ENCODE measurements around the gene HEYL. TPM values are rescaled to one million over a fixed set of nuclear protein-coding genes. Genes with fewer than 3 reads are reported as not detected.
A peak's percentile ranks its signal among the peaks of the same experiment; 100 is the strongest.
"Not testable (repeated sequence)": the region's sequence is repeated elsewhere in the genome, so short reads cannot be mapped to it uniquely, and the experiment has no call there.

The HEYL gene
- total and polyA plus RNA-seq, 11 donors, result 7.0 to 35.2 (median 18.8) TPM

GRCh38 chr1:39613250-39613649 is 26.2 kb downstream of the HEYL start:
- peaks cover 0 to 12% (median 0%) of the 10 kb centered on the region in 9 donors for H3K36me3 ChIP-seq
- TF ChIP-seq CTCF (IDR thresholded peaks at IDR 0.05) (no peak), POLR2A (IDR thresholded peaks at IDR 0.05) (no peak)
- 53 to 78% (median 71%) methylated on average over 6 of the region's 6 CpGs for WGBS, 4 donors
- no peak overlapping the region for H3K27ac ChIP-seq
- H3K4me1 ChIP-seq, result peaks cover 0 to 12% (median 7%) of the 10 kb centered on the region in 12 donors
- no peak for DNase-seq
- H3K27me3 ChIP-seq, result peaks cover 0 to 10% (median 0%) of the 10 kb centered on the region in 9 donors
- no peak overlapping the region for H3K4me3 ChIP-seq
- intact Hi-C loops (cut with DNase I), result no loop called here
- no peaks in the 10 kb centered on the region for H3K9me3 ChIP-seq
- ATAC-seq, result no peak

DNA sequence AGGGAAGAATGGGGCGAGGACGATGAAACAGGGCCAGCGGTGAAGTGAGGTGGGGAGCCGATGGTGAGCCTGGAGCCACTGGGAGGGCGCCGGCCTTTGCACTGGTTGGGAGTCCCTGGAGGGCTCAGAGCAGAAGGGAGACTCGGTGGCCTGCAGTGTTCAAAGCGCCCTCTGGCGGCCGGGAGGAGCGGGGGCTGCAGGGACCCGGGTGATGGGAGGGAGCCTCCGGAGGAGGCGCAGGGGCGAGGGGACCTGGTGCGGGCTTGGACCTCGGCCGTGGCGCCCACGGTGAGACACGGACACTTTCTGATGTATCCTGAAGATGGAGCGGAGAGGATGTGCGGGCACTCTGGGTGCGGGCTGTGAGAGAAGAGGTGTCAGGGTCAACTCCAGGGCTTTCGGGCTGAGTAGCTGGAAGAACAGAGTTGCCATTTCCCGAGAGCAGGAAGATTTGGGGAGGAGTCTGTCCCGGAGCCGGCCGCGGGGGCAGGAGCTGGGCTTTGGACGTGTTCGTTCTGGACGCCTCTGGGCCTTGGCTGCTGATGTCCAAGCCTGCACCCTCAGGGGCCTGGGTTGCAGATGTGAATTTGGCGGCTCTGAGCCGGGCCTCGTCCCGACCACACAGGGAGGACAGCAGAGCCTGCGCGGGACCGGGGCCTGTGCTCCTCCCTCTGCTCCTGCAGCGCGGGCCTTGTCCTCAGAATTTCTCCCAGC is 29.7 kb downstream of the HEYL start:
- peak; percentile 41 to 90 (median 80) for ATAC-seq
- no peaks in the 10 kb centered on the region for H3K9me3 ChIP-seq
- H3K27ac ChIP-seq, result peak overlapping the region in 9 of 12 donors; percentile 37 to 72 (median 42)
- H3K4me3 ChIP-seq, result peak overlapping the region in 2 of 12 donors; percentile 5 to 20
- 24 to 41% (median 27%) methylated on average over 33 to 42 of the region's 42 CpGs for WGBS, 4 donors
- no peak for TF ChIP-seq POLR2A (IDR thresholded peaks at IDR 0.05)
- peak; percentile 50 to 87 (median 68) for TF ChIP-seq CTCF (IDR thresholded peaks at IDR 0.05)
- peaks cover 0 to 19% (median 7%) of the 10 kb centered on the region in 12 donors for H3K4me1 ChIP-seq
- peak; percentile 68 to 87 (median 77) for DNase-seq
- intact Hi-C loops (cut with DNase I), result loop anchor here in 8 of 10 donors (2.0 to 10.0 kb wide), 8 partner anchors 43 to 195 kb away; no protein-coding TSS in a partner anchor
- peaks cover 0 to 12% (median 0%) of the 10 kb centered on the region in 9 donors for H3K36me3 ChIP-seq
- H3K27me3 ChIP-seq, result peaks cover 0 to 10% (median 0%) of the 10 kb centered on the region in 9 donors

DNA sequence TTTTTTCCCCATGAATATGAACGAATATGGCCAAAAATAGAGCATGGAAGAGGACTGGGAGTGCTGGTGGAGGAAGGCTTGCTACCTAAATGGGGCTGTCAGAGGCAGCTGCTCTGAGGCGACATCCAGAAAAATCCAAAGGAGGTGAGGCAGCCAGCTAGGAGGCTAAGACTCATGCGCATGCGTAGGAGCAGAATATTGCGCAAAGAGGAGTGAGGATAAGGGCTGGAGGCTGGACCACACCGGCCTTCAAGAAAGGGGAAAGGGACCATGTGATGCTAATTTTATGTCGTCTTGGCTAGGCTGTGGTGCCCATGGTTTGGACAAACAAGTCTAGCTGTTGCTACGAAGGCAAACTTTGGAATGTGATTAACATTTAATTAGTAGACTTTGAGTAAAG is 30.5 kb downstream of the HEYL start:
- intact Hi-C loops (cut with DNase I), result loop anchor here in 8 of 10 donors (2.0 to 10.0 kb wide), 8 partner anchors 44 to 196 kb away; no protein-coding TSS in a partner anchor
- peaks cover 0 to 12% (median 0%) of the 10 kb centered on the region in 9 donors for H3K36me3 ChIP-seq
- peaks cover 0 to 19% (median 7%) of the 10 kb centered on the region in 12 donors for H3K4me1 ChIP-seq
- H3K27ac ChIP-seq, result no peak overlapping the region
- whole genome bisulfite sequencing, 4 donors, result 81 to 83% (median 82%) methylated on average over 8 of the region's 8 CpGs
- peaks cover 0 to 10% (median 0%) of the 10 kb centered on the region in 9 donors for H3K27me3 ChIP-seq
- no peaks in the 10 kb centered on the region for H3K9me3 ChIP-seq
- TF ChIP-seq POLR2A (IDR thresholded peaks at IDR 0.05) (no peak), CTCF (IDR thresholded peaks at IDR 0.05) (no peak)
- ATAC-seq, result no peak
- DNase-seq, result no peak
- H3K4me3 ChIP-seq, result no peak overlapping the region

DNA sequence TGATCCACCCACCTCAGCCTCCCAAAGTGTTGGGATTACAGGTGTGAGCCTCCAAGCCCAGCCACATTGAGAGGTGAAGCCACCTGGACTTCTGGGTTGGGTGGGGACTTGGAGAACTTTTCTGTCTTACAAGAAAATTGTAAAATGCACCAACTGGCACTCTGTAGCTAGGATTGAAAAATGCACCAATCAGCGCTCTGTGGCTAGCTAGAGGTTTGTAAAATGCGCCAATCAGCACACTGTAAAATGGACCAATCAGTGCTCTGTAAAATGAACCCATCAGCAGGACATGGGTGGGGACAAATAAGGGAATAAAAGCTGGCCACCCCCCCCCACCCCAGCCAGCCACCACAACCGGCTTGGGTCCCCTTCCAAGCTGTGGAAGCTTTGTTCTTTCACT is 35.8 kb downstream of the HEYL start:
- not testable (repeated sequence) for H3K27me3 ChIP-seq, ATAC-seq, H3K27ac ChIP-seq, H3K9me3 ChIP-seq, DNase-seq, H3K36me3 ChIP-seq, H3K4me1 ChIP-seq, H3K4me3 ChIP-seq
- intact Hi-C loops (cut with DNase I), result loop anchor here in 3 of 10 donors (10.0 kb wide), 2 partner anchors 191 to 201 kb away; no protein-coding TSS in a partner anchor
- 83 to 90% (median 87%) methylated on average over 3 of the region's 3 CpGs for WGBS, 4 donors

DNA sequence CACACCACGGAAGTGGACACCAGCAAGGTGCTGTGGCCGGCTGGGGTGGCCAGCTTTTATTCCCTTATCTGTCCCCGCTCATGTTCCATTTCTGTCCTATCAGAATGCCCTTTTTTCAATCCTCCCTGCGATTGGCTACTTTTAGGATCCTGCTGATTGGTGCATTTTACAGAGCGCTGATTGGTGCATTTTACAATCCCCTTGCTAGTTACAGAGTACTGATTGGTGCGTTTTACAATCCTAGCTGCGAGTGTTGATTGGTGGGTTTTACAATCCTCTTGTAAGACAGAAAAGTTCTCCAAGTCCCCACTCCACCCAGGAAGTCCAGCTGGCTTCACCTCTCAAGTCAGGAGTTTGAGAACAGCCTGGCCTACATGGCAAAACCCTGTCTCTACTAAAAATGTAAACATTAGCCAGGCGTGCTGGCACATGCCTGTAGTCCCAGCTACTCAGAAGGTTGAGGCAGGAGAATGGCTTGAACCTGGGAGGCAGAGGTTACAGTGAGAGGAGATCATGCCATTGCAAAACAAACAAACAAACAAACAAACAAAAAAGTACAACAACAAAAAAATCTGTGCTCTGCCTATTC is 37.7 kb downstream of the HEYL start:
- intact Hi-C loops (cut with DNase I), result loop anchor here in 3 of 10 donors (10.0 kb wide), 2 partner anchors 193 to 203 kb away; no protein-coding TSS in a partner anchor
- DNase-seq, result not testable (repeated sequence)

More for the DNA sequence above, 37.7 kb downstream of the HEYL start:
- not testable (repeated sequence) for H3K4me1 ChIP-seq, H3K27ac ChIP-seq, H3K4me3 ChIP-seq, H3K27me3 ChIP-seq, ATAC-seq, H3K9me3 ChIP-seq, H3K36me3 ChIP-seq
- 91 to 93% (median 93%) methylated on average over 8 of the region's 8 CpGs for WGBS, 4 donors

All from heart left ventricle (tissue), 16 donors.